Endodermal cell (in vitro differentiated cells): ENCODE measurements around the gene WDFY1. TPM values are rescaled to one million over a fixed set of nuclear protein-coding genes. Genes with fewer than 3 reads are reported as not detected.

Experiments used
- DNase-seq: peaks from one replicate; pipeline ENCODE4 v3.0.0-alpha.2; 2017
- H3K27ac ChIP-seq: 2 replicates; pipeline ENCODE4 v1.5.1; 2013; ENCODE audit warnings: mild to moderate bottlenecking, low read depth, low read length, moderate library complexity
- H3K27me3 ChIP-seq: 2 replicates; pipeline ENCODE4 v1.6.1; 2013; ENCODE audit warnings: mild to moderate bottlenecking, low read length, moderate library complexity; ENCODE audit not compliant: insufficient read depth, control insufficient read depth, poor library complexity, severe bottlenecking
- H3K36me3 ChIP-seq: 2 replicates; pipeline ENCODE4 v1.7.0; 2013; ENCODE audit warnings: mild to moderate bottlenecking, low read length, moderate library complexity; ENCODE audit not compliant: control insufficient read depth, insufficient read depth
- H3K4me1 ChIP-seq: one replicate; pipeline ENCODE4 v1.7.0; 2013; ENCODE audit warnings: low read length; ENCODE audit not compliant: control insufficient read depth, insufficient read depth
- H3K4me3 ChIP-seq: 2 replicates; pipeline ENCODE4 v1.5.1; 2013; ENCODE audit warnings: mild to moderate bottlenecking, low read length, moderate library complexity
- H3K9ac ChIP-seq: 2 replicates; pipeline ENCODE4 v1.6.1; 2013; ENCODE audit warnings: mild to moderate bottlenecking, low read length, moderate library complexity; ENCODE audit not compliant: poor library complexity, severe bottlenecking; ENCODE audit errors: extremely low read depth
- H3K9me3 ChIP-seq: 2 replicates; pipeline ENCODE4 v1.6.1; 2013; ENCODE audit warnings: mild to moderate bottlenecking, low read length, moderate library complexity; ENCODE audit not compliant: control insufficient read depth
- H3K27ac Mint-ChIP-seq: 2 replicates; pipeline ENCODE4 v1.8.0; 2020; ENCODE audit warnings: mixed read lengths
- H3K27me3 Mint-ChIP-seq: 2 replicates; pipeline ENCODE4 v1.8.0; 2021; ENCODE audit warnings: mild to moderate bottlenecking, mixed read lengths; ENCODE audit not compliant: insufficient read depth
- H3K36me3 Mint-ChIP-seq: 2 replicates; pipeline ENCODE4 v1.8.0; 2020; ENCODE audit warnings: low read depth, mixed read lengths
- H3K4me1 Mint-ChIP-seq: 2 replicates; pipeline ENCODE4 v1.8.0; 2020; ENCODE audit warnings: mixed read lengths
- H3K4me3 Mint-ChIP-seq: 2 replicates; pipeline ENCODE4 v1.8.0; 2020; ENCODE audit warnings: mild to moderate bottlenecking, moderate library complexity, mixed read lengths
- H3K9me3 Mint-ChIP-seq: 2 replicates; pipeline ENCODE4 v1.8.0; 2020; ENCODE audit warnings: mild to moderate bottlenecking, mixed read lengths
- CTCF ChIP-seq: fragments of 200-600 bp; sonication (generic); conservative IDR thresholded peaks from 2 replicates; pipeline ENCODE4 v1.5.0; 2021; ENCODE audit warnings: antibody characterized with exemption, mild to moderate bottlenecking
- WGBS, 2 experiments: methylation state at CpG; one replicate each; pipeline versions ENCODE4 v1.1.5 to v1.1.7; 2013; ENCODE audit warnings: missing lambda C conversion rate in 2 of 2, mixed read lengths in 1 of 2; ENCODE audit not compliant: insufficient coverage in 1 of 2, insufficient read length in 1 of 2; 5-methylcytosine and 5-hydroxymethylcytosine counted together
- long read RNA-seq, 4 experiments: library from polyadenylated mRNA in 2 of 4; library from RNA in 1 of 4; library from capped mRNA in 1 of 4; stranded (forward) in 3 of 4; unstranded in 1 of 4; transcript quantifications; one replicate each; pipeline ENCODE4 v2.0.0, GENCODE V29; 2020 to 2021; ENCODE audit warnings: inconsistent platforms in 1 of 4
- polyA plus RNA-seq, 2 experiments: library from polyadenylated mRNA; stranded (reverse); fragments of 50-300 nt; gene quantifications; one replicate each; pipeline ENCODE4 v1.2.3, GENCODE V29; 2013
- total RNA-seq, 2 donors: library from RNA; stranded (reverse); fragmentation: NEBNext Ultra II Directional in 1 of 2; extraction: Animal tissue kit (Norgen Biotek cat#: 25700) in 1 of 2; gene quantifications; 2 replicates in 1 of 2; 3 replicates in 1 of 2; pipeline ENCODE4 v1.2.1, GENCODE V29; 2021

The WDFY1 gene
- total RNA-seq: 10 to 100 TPM; 61.9 to 69.7 TPM
- 49.0 TPM for polyA plus RNA-seq (2013, experiment 1 of 2)
- polyA plus RNA-seq (2013, experiment 2 of 2): 43.4 TPM
- long read RNA-seq, experiment 1, full-length matches to known transcripts: 9 of 38 reads
- long read RNA-seq, experiment 1, partial matches to known transcripts: 5 of 38 reads
- long read RNA-seq, experiment 1, other reads (novel, unspliced or antisense): 24 of 38 reads
- long read RNA-seq, experiment 2, full-length matches to known transcripts: 116 of 157 reads
- long read RNA-seq, experiment 2, partial matches to known transcripts: 14 of 157 reads
- long read RNA-seq, experiment 2, other reads (novel, unspliced or antisense): 27 of 157 reads
- long read RNA-seq, experiment 3, full-length matches to known transcripts: 425 of 480 reads
- long read RNA-seq, experiment 3, partial matches to known transcripts: 13 of 480 reads
- long read RNA-seq, experiment 3, other reads (novel, unspliced or antisense): 42 of 480 reads
- long read RNA-seq, experiment 4, partial matches to known transcripts: 2 of 2 reads
- long read RNA-seq, experiment 4, other reads (novel, unspliced or antisense): 0 of 2 reads

GRCh38 chr2:223944703-223945531 is at the start of gene WDFY1:
WDFY1 (minus strand) TSS chr2:223945335; CDS start chr2:223945284, 51 bp downstream.
- no peak for TF ChIP-seq CTCF
- Histone ChIP-seq H3K9ac (peak within 1 kb of the TSS; percentile 76), H3K4me1 (no peaks in the 10 kb centered on the region), H3K36me3 (no peaks in the 10 kb centered on the region), H3K27ac (peak within 1 kb of the TSS; percentile 69), H3K9me3 (no peaks in the 10 kb centered on the region), H3K4me3 (peak within 1 kb of the TSS; percentile 94), H3K27me3 (no peaks in the 10 kb centered on the region)
- WGBS, 2 experiments: 0 to 1% methylated on average over 13 to 87 of the region's 87 CpGs
- Mint-ChIP-seq H3K27me3 (no peaks in the 10 kb centered on the region), H3K27ac (peak within 1 kb of the TSS; percentile 91), H3K36me3 (peaks cover 10% of the 10 kb centered on the region), H3K9me3 (no peaks in the 10 kb centered on the region), H3K4me3 (peak within 1 kb of the TSS; percentile 98), H3K4me1 (peaks cover 33% of the 10 kb centered on the region)
- peak; percentile 94 for DNase-seq

GRCh38 chr2:223994562-223995162 is 49.5 kb upstream of the WDFY1 start:
- Histone ChIP-seq H3K4me3 (no peak overlapping the region), H3K27ac (no peak overlapping the region), H3K4me1 (no peaks in the 10 kb centered on the region), H3K27me3 (no peaks in the 10 kb centered on the region), H3K36me3 (peaks cover 99% of the 10 kb centered on the region), H3K9me3 (no peaks in the 10 kb centered on the region), H3K9ac (no peak overlapping the region)
- WGBS, 2 experiments: 89 to 90% methylated on average over 2 to 4 of the region's 4 CpGs
- H3K9me3 Mint-ChIP-seq: no peaks in the 10 kb centered on the region
- DNase-seq: no peak
- H3K27ac Mint-ChIP-seq: peak overlapping the region; percentile 16
- H3K4me1 Mint-ChIP-seq: peaks cover 4% of the 10 kb centered on the region
- H3K36me3 Mint-ChIP-seq: peaks cover 73% of the 10 kb centered on the region
- no peak overlapping the region for H3K4me3 Mint-ChIP-seq
- no peak for TF ChIP-seq CTCF
- no peaks in the 10 kb centered on the region for H3K27me3 Mint-ChIP-seq

- Mint-ChIP-seq H3K4me1 (peaks cover 9% of the 10 kb centered on the region), H3K27me3 (no peaks in the 10 kb centered on the region), H3K9me3 (no peaks in the 10 kb centered on the region), H3K27ac (no peak overlapping the region), H3K36me3 (peaks cover 74% of the 10 kb centered on the region), H3K4me3 (no peak overlapping the region)
- Histone ChIP-seq H3K4me1 (no peaks in the 10 kb centered on the region), H3K9me3 (no peaks in the 10 kb centered on the region), H3K9ac (no peak overlapping the region), H3K27me3 (no peaks in the 10 kb centered on the region), H3K4me3 (no peak overlapping the region), H3K36me3 (peaks cover 99% of the 10 kb centered on the region), H3K27ac (no peak overlapping the region)
- WGBS, 2 experiments: 44 to 48% methylated on average over 5 of the region's 5 CpGs
- DNase-seq: peak; percentile 85
- TF ChIP-seq CTCF: peak; percentile 93
These were observed 48.6 kb upstream of the WDFY1 start for GRCh38 chr2:223993634-223994232.
